ENCODE data around the gene KIDINS220. TPM values are rescaled to one million over a fixed set of nuclear protein-coding genes. Genes with fewer than 3 reads are reported as not detected.
"Not testable (repeated sequence)": the region's sequence is repeated elsewhere in the genome, so short reads cannot be mapped to it uniquely, and the experiment has no call there.

Gene KIDINS220
- total RNA-seq, 1 donor from 2014 or later = 109 TPM

GRCh38 chr2:8732601-8733000, 104.8 kb downstream of the KIDINS220 start:
- DNase-seq (ENCODE audit: low spot score in 2 of 2, unreplicated experiment in 2 of 2) = no peak
- H3K4me3 Mint-ChIP-seq = no peak overlapping the region
- H3K9me3 Mint-ChIP-seq = no peaks in the 10 kb centered on the region
- H3K27me3 Mint-ChIP-seq (ENCODE audit: low read depth) = no peaks in the 10 kb centered on the region
- no peak overlapping the region for H3K27ac Mint-ChIP-seq
- H3K4me1 Mint-ChIP-seq = no peaks in the 10 kb centered on the region
- TF ChIP-seq, protein P1, sequence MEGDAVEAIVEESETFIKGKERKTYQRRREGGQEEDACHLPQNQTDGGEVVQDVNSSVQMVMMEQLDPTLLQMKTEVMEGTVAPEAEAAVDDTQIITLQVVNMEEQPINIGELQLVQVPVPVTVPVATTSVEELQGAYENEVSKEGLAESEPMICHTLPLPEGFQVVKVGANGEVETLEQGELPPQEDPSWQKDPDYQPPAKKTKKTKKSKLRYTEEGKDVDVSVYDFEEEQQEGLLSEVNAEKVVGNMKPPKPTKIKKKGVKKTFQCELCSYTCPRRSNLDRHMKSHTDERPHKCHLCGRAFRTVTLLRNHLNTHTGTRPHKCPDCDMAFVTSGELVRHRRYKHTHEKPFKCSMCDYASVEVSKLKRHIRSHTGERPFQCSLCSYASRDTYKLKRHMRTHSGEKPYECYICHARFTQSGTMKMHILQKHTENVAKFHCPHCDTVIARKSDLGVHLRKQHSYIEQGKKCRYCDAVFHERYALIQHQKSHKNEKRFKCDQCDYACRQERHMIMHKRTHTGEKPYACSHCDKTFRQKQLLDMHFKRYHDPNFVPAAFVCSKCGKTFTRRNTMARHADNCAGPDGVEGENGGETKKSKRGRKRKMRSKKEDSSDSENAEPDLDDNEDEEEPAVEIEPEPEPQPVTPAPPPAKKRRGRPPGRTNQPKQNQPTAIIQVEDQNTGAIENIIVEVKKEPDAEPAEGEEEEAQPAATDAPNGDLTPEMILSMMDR (IDR thresholded peaks at IDR 0.05; ENCODE audit: unreplicated experiment) = no peak
- H3K36me3 Mint-ChIP-seq = peaks cover 61% of the 10 kb centered on the region

DNA sequence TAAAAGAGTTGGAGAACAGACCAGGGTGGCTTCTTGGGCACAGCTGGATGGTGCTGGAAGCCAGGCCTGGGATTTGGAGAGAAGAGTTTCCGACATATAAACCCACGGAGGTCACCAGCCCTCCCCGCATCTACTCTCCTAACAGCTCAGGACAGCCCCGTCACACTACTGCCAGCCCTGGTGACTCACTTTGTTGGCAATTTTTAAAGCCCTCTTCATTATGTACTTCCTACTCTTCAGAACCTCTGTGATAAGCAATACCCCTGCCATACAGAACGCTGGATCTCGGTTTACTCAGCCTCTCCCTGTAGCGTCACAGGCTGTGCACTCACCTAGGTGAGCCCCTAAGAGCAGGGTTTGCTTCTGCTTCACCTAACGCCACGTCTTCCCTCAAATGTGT, 107.5 kb downstream of the KIDINS220 start:
- no peaks in the 10 kb centered on the region for H3K4me1 Mint-ChIP-seq
- H3K9me3 Mint-ChIP-seq = no peaks in the 10 kb centered on the region
- H3K36me3 Mint-ChIP-seq = peaks cover 67% of the 10 kb centered on the region
- no peak for DNase-seq (ENCODE audit: low spot score in 2 of 2, unreplicated experiment in 2 of 2)
- TF ChIP-seq, protein P1 (IDR thresholded peaks at IDR 0.05; ENCODE audit: unreplicated experiment) = no peak
- H3K27ac Mint-ChIP-seq = no peak overlapping the region
- no peaks in the 10 kb centered on the region for H3K27me3 Mint-ChIP-seq (ENCODE audit: low read depth)
- no peak overlapping the region for H3K4me3 Mint-ChIP-seq

DNA sequence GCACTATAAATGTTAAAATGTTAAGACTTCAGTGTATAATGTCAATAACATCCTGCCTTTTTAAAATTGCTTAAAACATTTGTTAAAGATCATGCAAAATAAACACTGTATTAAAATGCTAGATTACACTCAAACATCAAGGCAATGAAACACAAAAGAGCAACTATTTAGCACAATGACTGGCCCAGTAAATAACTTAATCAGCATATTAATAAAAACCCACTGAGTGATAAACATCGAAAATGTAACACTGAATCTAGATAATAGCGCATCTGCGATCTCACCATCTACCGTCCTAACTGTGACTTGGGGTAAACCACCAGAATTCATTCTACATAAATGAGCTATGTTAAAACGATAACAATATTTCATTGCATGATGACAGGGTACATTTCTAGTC, 108.3 kb downstream of the KIDINS220 start:
- H3K4me3 Mint-ChIP-seq; DNase-seq (ENCODE audit: low spot score in 2 of 2, unreplicated experiment in 2 of 2); H3K9me3 Mint-ChIP-seq; H3K27ac Mint-ChIP-seq; H3K27me3 Mint-ChIP-seq (ENCODE audit: low read depth); H3K4me1 Mint-ChIP-seq: not testable (repeated sequence)
- peaks cover 66% of the 10 kb centered on the region for H3K36me3 Mint-ChIP-seq

GRCh38 chr2:8728305-8729015, 109.0 kb downstream of the KIDINS220 start:
- Mint-ChIP-seq H3K9me3 (no peaks in the 10 kb centered on the region), H3K4me1 (no peaks in the 10 kb centered on the region), H3K4me3 (no peak overlapping the region), H3K27me3 (ENCODE audit: low read depth) (no peaks in the 10 kb centered on the region), H3K36me3 (peaks cover 61% of the 10 kb centered on the region), H3K27ac (no peak overlapping the region)
- DNase-seq (ENCODE audit: low spot score in 2 of 2, unreplicated experiment in 2 of 2) = no peak
- TF ChIP-seq, protein P1 (IDR thresholded peaks at IDR 0.05; ENCODE audit: unreplicated experiment) = no peak

- Mint-ChIP-seq H3K36me3 (peaks cover 40% of the 10 kb centered on the region), H3K27ac (no peak overlapping the region), H3K4me3 (no peak overlapping the region), H3K27me3 (ENCODE audit: low read depth) (no peaks in the 10 kb centered on the region), H3K9me3 (no peaks in the 10 kb centered on the region), H3K4me1 (no peaks in the 10 kb centered on the region)
- no peak for DNase-seq (ENCODE audit: low spot score in 2 of 2, unreplicated experiment in 2 of 2)
- TF ChIP-seq, protein P1 (IDR thresholded peaks at IDR 0.05; ENCODE audit: unreplicated experiment) = no peak
Observed at GRCh38 chr2:8725838-8726237, 111.6 kb downstream of the KIDINS220 start.

DNA sequence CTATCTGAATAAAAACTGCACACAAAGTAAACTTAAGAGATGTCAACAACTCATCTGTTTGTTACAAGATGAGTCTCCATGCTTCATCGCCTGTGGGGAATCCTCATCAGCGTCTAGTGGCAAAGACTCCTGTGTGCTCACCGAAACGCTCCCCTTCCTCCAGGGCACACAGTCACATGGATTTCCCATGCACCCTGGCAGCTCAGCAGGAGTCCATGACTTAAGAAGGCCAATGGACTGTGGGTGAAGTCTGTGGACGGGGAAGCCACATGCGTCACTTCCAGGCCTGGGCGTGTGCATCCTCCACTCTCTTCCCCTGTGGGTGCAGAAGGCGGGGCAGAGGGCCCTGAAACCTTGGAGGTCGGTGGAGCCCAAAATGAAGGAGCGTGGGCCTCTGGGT, 114.4 kb downstream of the KIDINS220 start:
- Mint-ChIP-seq H3K27me3 (ENCODE audit: low read depth) (no peaks in the 10 kb centered on the region), H3K36me3 (peaks cover 15% of the 10 kb centered on the region), H3K9me3 (no peaks in the 10 kb centered on the region), H3K4me1 (no peaks in the 10 kb centered on the region), H3K27ac (no peak overlapping the region), H3K4me3 (no peak overlapping the region)
- TF ChIP-seq, protein P1 (IDR thresholded peaks at IDR 0.05; ENCODE audit: unreplicated experiment) = no peak
- no peak for DNase-seq (ENCODE audit: low spot score in 2 of 2, unreplicated experiment in 2 of 2)
